NCI-H526 (cell line): ENCODE measurements around the gene STX4.
A peak's percentile ranks its signal among the peaks of the same experiment; 100 is the strongest.

Experiments
- DNase-seq, 2 experiments: peaks; one replicate each; lab custom pipeline; 2025; lab: John Stamatoyannopoulos, UW

The STX4 gene

GRCh38 chr16:31020536-31020935 lies 12.8 kb upstream of the STX4 start:
- no peak for DNase-seq

- no peak for DNase-seq
These were observed 10.7 kb upstream of the STX4 start for GRCh38 chr16:31022544-31023251.

- no peak for DNase-seq
These were observed 10.1 kb upstream of the STX4 start for GRCh38 chr16:31023252-31023602.

GRCh38 chr16:31023627-31024226 lies 9.6 kb upstream of the STX4 start:
- DNase-seq = no peak

- no peak for DNase-seq
These were observed 8.0 kb upstream of the STX4 start for GRCh38 chr16:31025339-31025738.

- no peak for DNase-seq
These were observed 4.1 kb upstream of the STX4 start for GRCh38 chr16:31029272-31029671.

GRCh38 chr16:31031276-31031675 lies 2.1 kb upstream of the STX4 start:
- no peak for DNase-seq

GRCh38 chr16:31033709-31034492 lies 543 bp downstream of the STX4 start:
- peak; percentile 58 to 84 for DNase-seq

GRCh38 chr16:31036691-31037090 lies 3.3 kb downstream of the STX4 start:
- DNase-seq = no peak

- DNase-seq = no peak
These were observed 5.6 kb downstream of the STX4 start for GRCh38 chr16:31038993-31039392.

GRCh38 chr16:31042866-31043265 lies 9.5 kb downstream of the STX4 start:
- no peak for DNase-seq

GRCh38 chr16:31043352-31043751 lies 10.0 kb downstream of the STX4 start:
- DNase-seq = no peak

- no peak for DNase-seq
These were observed 10.6 kb downstream of the STX4 start for GRCh38 chr16:31043898-31044481.

GRCh38 chr16:31050280-31051030 lies 17.1 kb downstream of the STX4 start:
- DNase-seq = peak in 1 of 2 experiments; percentile 3

GRCh38 chr16:31052114-31052513 lies 18.8 kb downstream of the STX4 start:
- DNase-seq = no peak

GRCh38 chr16:31055613-31056012 lies 22.3 kb downstream of the STX4 start:
- DNase-seq = no peak

GRCh38 chr16:31061126-31061812 lies 27.9 kb downstream of the STX4 start:
- no peak for DNase-seq

GRCh38 chr16:31061813-31062440 lies 28.6 kb downstream of the STX4 start:
- no peak for DNase-seq

GRCh38 chr16:31063495-31063842 lies 30.1 kb downstream of the STX4 start:
- DNase-seq = no peak

GRCh38 chr16:31063843-31064611 lies 30.7 kb downstream of the STX4 start:
- no peak for DNase-seq
